Peyer's patch (tissue), 4 donors: ENCODE results near the gene SEC14L6.

Source experiments
- POLR2A ChIP-seq, 2 donors: fragments of 450-650 bp; IDR thresholded peaks; one replicate each; pipeline ENCODE4 v1.5.1; 2017; ENCODE audit warnings: antibody characterized with exemption in 2 of 2, mild to moderate bottlenecking in 2 of 2, moderate library complexity in 2 of 2
- TF ChIP-seq, protein P1 (sequence below), 6 experiments: fragments of 450-650 bp in 4 of 6; fragments of 200-600 bp in 2 of 6; sonication (generic) in 1 of 6; IDR thresholded peaks; one replicate each; pipeline ENCODE4 v1.5.1; 2017 to 2019; ENCODE audit warnings: antibody characterized with exemption in 6 of 6, mild to moderate bottlenecking in 3 of 6, moderate library complexity in 1 of 6

DNA sequence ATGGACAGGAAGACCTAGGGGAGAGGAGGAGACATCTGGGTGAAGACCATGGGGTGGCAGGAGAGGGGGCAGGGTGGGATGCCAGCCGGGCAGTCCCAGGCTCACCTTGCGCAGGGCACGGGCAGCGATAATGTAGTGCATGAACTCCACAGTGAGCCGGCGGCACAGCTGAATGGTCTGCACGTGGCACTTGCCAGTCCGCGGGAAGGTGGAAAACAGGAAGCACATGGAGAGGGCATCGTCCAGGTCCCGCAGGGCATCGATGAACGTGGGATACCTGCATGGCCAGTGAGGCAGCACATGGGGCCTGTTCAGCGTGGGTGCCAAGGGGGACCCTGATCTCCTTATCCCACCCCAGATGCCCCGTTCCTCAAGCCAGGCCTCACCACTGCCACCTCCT is 37.9 kb upstream of the SEC14L6 start:
- TF ChIP-seq, protein P1, sequence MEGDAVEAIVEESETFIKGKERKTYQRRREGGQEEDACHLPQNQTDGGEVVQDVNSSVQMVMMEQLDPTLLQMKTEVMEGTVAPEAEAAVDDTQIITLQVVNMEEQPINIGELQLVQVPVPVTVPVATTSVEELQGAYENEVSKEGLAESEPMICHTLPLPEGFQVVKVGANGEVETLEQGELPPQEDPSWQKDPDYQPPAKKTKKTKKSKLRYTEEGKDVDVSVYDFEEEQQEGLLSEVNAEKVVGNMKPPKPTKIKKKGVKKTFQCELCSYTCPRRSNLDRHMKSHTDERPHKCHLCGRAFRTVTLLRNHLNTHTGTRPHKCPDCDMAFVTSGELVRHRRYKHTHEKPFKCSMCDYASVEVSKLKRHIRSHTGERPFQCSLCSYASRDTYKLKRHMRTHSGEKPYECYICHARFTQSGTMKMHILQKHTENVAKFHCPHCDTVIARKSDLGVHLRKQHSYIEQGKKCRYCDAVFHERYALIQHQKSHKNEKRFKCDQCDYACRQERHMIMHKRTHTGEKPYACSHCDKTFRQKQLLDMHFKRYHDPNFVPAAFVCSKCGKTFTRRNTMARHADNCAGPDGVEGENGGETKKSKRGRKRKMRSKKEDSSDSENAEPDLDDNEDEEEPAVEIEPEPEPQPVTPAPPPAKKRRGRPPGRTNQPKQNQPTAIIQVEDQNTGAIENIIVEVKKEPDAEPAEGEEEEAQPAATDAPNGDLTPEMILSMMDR (IDR thresholded peaks at IDR 0.05) = no peak
- TF ChIP-seq POLR2A (IDR thresholded peaks at IDR 0.05) = no peak
